Measurements from ENCODE around the gene HABP2. TPM values are rescaled to one million over a fixed set of nuclear protein-coding genes. Genes with fewer than 3 reads are reported as not detected.

HABP2 gene
- total and polyA plus RNA-seq, 9 of the 15 experiments (the other 6 are each of a cell fraction or from before 2014, with no cell fraction given), result 0.09 TPM; not detected in 8

GRCh38 chr10:113524539-113525490, 28.0 kb upstream of the HABP2 start:
- H3K9me1 ChIP-seq (ENCODE audit: control insufficient read depth, insufficient read depth, low read length), result no peaks in the 10 kb centered on the region
- no peaks in the 10 kb centered on the region for H3K79me2 ChIP-seq (ENCODE audit: control insufficient read depth, insufficient read depth, low read length)
- BruUV-seq (replicated peaks), result no TSS peak
- H3K9me3 ChIP-seq (replicated peaks; ENCODE audit: control insufficient read depth, insufficient read depth, low read depth, low read length), result no peaks in the 10 kb centered on the region
- DNase-seq (ENCODE audit: extremely low read depth in 1 of 4, low spot score in 3 of 4) (no peak), FAIRE-seq (no peak), ATAC-seq (no peak)
- H3K4me1 ChIP-seq (replicated peaks in 1 of 2; ENCODE audit: control insufficient read depth in 2 of 2, insufficient read depth in 2 of 2, low read length in 2 of 2), result no peaks in the 10 kb centered on the region
- no peak overlapping the region for H3K4me3 ChIP-seq
- no peak overlapping the region for H2AFZ ChIP-seq (ENCODE audit: low read depth, low read length)
- ChIA-PET POLR2A (interaction anchor here (0.6 kb wide), 1 partner anchor 64 kb away, joined by 3 read pairs; no protein-coding TSS in a partner anchor), CTCF (ENCODE audit: low intra/inter-chr PET ratio) (no interaction called here)
- H3K4me2 ChIP-seq (ENCODE audit: insufficient read depth, low read length), result no peak overlapping the region
- WGBS (ENCODE audit: insufficient coverage, low coverage, missing lambda C conversion rate), result 9% methylated on average over 9 of the region's 11 CpGs
- no peak overlapping the region for H3K9ac ChIP-seq (ENCODE audit: insufficient read depth in 1 of 2, low read depth in 2 of 2, low read length in 2 of 2)
- H3K27ac ChIP-seq (ENCODE audit: extremely low read depth, low read depth, low read length), result no peak overlapping the region
- in situ Hi-C loops (cut with MboI), result no loop called here
- peaks cover 0 to 5% of the 10 kb centered on the region in 2 experiments; a peak in 1 of 5 replicates for H3K27me3 ChIP-seq (ENCODE audit: control insufficient read depth in 2 of 2, insufficient read depth in 2 of 2, low read length in 2 of 2)
- intact Hi-C loops (cut with micrococcal nuclease), result loop anchor here (5.0 kb wide), 1 partner anchor 73 kb away; no protein-coding TSS in a partner anchor
- no peaks in the 10 kb centered on the region for H3K36me3 ChIP-seq (ENCODE audit: control insufficient read depth, insufficient read depth, low read length)
- TF ChIP-seq PRPF4 (IDR thresholded peaks at IDR 0.05; ENCODE audit: insufficient read depth, low read depth, low read length, poor library complexity, severe bottlenecking), result no peak
- TF ChIP-seq ZBTB1 (CRISPR knock-in tag; IDR thresholded peaks at IDR 0.05; ENCODE audit: borderline replicate concordance, low read depth), result no peak
- no peak for TF ChIP-seq ZNF316 (IDR thresholded peaks at IDR 0.05)
- TF ChIP-seq ZNF561 (CRISPR knock-in tag; conservative IDR thresholded peaks at IDR 0.05), result no peak
- TF ChIP-seq JUND (IDR thresholded peaks at IDR 0.05; ENCODE audit: borderline replicate concordance, low read depth, low read length), result peak; percentile 19; the same call in 1 of the 2 replicates
- no peak for TF ChIP-seq JUND (tag; IDR thresholded peaks at IDR 0.05; ENCODE audit: borderline replicate concordance, low read depth, low read length)
- 0 out of 2 replicates have a peak, but pooled peaks have one; percentile 1 for TF ChIP-seq REST (IDR thresholded peaks at IDR 0.05; ENCODE audit: borderline replicate concordance)
- TF ChIP-seq REST (CRISPR knock-in tag; IDR thresholded peaks at IDR 0.05; ENCODE audit: low read depth), result no peak
- TF ChIP-seq NFXL1 (CRISPR knock-in tag; IDR thresholded peaks at IDR 0.05), result no peak
- TF ChIP-seq ADNP (tag; IDR thresholded peaks at IDR 0.05), result no peak
- 0 out of 2 replicates have a peak, but pooled peaks cover 2% of the 10 kb centered on the region for H4K20me1 ChIP-seq (replicated peaks; ENCODE audit: control insufficient read depth, insufficient read depth, low read length)
